ENCODE results near the gene ITGA1.

- TF ChIP-seq CTCF (IDR thresholded peaks at IDR 0.05; ENCODE audit: low read depth, low read length, missing input control) (no peak), SP1 (IDR thresholded peaks at IDR 0.05) (no peak), RAD21 (IDR thresholded peaks at IDR 0.05) (no peak), REST (IDR thresholded peaks at IDR 0.05) (no peak), TAF1 (conservative IDR thresholded peaks at IDR 0.05) (no peak), ZBTB33 (IDR thresholded peaks at IDR 0.05) (no peak), JUND (IDR thresholded peaks at IDR 0.05) (no peak), NR2F2 (IDR thresholded peaks at IDR 0.05) (no peak), YY1 (IDR thresholded peaks at IDR 0.05) (no peak), MAX (IDR thresholded peaks at IDR 0.05) (no peak), HNF4G (IDR thresholded peaks at IDR 0.05) (no peak), EGR1 (IDR thresholded peaks at IDR 0.05; ENCODE audit: low read depth in 2 of 2) (no peak), RXRA (IDR thresholded peaks at IDR 0.05) (no peak)
Measured at GRCh38 chr5:52895572-52896413, 108.1 kb downstream of the ITGA1 start.

Data from liver (tissue), 3 donors.